GM18861 (cell line): ENCODE results near the gene CTIF.

Source experiments
- ATAC-seq: cut with Tn5 transposase; IDR thresholded peaks from one replicate; pipeline ENCODE4 v1.9.1; 2021; ENCODE audit not compliant: unreplicated experiment

CTIF gene

DNA sequence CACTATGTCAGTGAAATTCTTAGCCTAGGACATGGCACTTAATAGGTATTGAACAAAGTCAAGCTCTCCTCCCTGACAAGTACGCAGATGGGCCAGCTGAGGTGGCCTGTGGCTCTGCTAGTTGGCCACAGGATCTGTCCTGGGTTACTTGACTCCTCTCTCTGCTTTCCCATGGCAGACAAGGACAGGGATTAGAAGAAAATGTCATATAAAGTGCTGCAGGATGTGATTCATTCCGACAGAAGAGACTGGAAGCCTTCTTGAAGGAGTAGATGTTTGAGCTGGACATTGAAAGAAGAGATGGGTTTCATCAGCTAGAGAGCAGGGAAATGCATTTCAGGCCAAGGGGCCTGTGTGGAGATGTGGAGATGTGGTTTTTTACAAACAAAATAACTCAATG is 365.3 kb downstream of the CTIF start:
- ATAC-seq: no peak

DNA sequence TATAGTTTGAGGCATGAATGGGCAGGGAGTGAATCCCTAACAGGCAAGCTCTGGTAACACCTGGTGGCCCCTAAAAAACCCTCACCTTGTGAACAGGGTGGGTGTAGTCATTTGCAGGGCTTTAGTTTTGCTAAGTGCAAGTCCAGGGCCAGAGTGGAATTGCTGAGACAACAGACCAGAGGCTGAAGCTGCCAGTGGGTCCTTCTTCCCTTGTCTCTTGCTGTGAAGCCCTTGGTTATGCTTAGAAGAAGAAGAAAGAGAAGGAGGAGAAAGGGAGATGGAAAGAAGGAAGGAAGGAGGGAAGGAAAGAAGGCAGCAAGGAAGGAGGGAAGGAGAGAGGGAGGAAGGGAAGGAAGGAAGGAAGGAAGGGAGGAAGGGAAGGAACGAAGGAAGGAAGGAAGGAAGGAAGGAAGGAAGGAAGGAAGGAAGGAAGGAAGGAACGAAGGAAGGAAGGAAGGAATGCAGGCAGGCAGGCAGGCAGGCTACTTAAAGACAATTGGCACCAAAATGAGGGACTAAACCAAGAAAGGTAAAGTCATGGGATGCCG is 366.1 kb downstream of the CTIF start:
- no peak for ATAC-seq

GRCh38 chr18:48905513-48905912 is 366.7 kb downstream of the CTIF start:
- no peak for ATAC-seq

DNA sequence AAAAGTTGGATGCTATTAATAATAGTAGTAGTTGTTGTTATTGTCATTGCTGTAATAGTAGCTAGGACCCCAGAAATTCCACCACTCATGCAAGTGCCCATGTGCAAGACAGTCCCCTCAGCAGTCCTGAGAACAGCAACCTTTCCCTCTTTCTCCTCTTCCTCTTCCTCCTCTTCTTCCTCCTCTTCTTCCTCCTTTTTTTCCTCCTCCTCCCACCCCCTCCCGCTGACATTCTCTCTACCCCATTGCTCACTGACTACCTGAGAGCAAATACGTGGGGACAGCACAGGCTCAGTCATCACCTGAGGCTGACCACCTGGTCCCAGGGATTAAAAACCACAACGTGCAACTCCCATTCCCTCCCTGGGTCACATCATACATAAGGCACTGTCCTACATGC is 370.1 kb downstream of the CTIF start:
- ATAC-seq: no peak

GRCh38 chr18:48909721-48910120 is 370.9 kb downstream of the CTIF start:
- no peak for ATAC-seq

DNA sequence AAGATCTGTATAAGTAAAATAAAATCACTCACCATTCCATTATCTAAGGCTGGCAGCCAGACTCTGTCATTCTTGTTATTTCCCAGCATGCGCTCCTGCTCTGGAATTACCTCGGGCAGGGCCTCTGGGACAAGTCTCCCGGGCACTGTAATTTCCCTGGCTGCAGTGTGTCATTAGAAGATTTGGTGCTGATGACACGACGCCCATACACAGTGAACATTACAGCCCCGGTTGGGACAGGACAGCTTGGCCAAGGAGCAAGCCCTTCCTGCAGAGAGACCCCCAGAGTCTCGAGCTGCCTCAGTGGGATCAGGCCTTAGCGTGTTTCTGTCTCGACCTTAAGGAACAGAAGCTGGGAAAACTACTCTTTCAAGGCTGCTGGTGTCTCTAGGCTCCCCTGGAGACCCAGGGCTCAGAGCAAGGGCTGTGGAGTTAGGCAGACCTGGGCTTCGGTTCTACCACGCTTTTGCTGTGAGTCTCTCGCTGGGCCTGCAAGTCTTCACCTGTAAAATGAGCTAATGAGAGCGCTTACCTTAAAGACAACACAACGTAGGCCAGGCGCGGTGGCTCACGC is 372.2 kb downstream of the CTIF start:
- no peak for ATAC-seq
